Hepatocyte (in vitro differentiated cells): ENCODE measurements around the gene LAMTOR1. TPM values are rescaled to one million over a fixed set of nuclear protein-coding genes. Genes with fewer than 3 reads are reported as not detected.
A peak's percentile ranks its signal among the peaks of the same experiment; 100 is the strongest.

Source experiments
- DNase-seq: peaks from one replicate; pipeline ENCODE4 v3.0.0-alpha.2; 2016; ENCODE audit warnings: low spot score
- H2AFZ ChIP-seq: fragments of 200-600 bp; sonication (generic); 2 replicates; pipeline ENCODE4 v1.6.0; 2016; ENCODE audit warnings: antibody characterized with exemption, mild to moderate bottlenecking
- H3K27ac ChIP-seq: fragments of 200-600 bp; sonication (generic); 2 replicates; pipeline ENCODE4 v1.5.1; 2016; ENCODE audit warnings: mild to moderate bottlenecking
- H3K27me3 ChIP-seq: fragments of 200-600 bp; sonication (generic); 2 replicates; pipeline ENCODE4 v1.6.1; 2016
- H3K36me3 ChIP-seq: fragments of 200-600 bp; sonication (generic); replicated peaks from 2 replicates; pipeline ENCODE4 v1.5.1; 2016; ENCODE audit warnings: low read depth; ENCODE audit not compliant: insufficient read depth
- H3K4me1 ChIP-seq: fragments of 200-600 bp; sonication (generic); 2 replicates; pipeline ENCODE4 v1.5.1; 2016; ENCODE audit warnings: mild to moderate bottlenecking, moderate library complexity; ENCODE audit not compliant: insufficient read depth
- H3K4me2 ChIP-seq: fragments of 200-600 bp; sonication (generic); 2 replicates; pipeline ENCODE4 v1.6.0; 2016
- H3K4me3 ChIP-seq: fragments of 200-600 bp; sonication (generic); 2 replicates; pipeline ENCODE4 v1.5.1; 2016; ENCODE audit warnings: mild to moderate bottlenecking
- H3K79me2 ChIP-seq: fragments of 200-600 bp; sonication (generic); 2 replicates; pipeline ENCODE4 v1.6.0; 2017; ENCODE audit warnings: mild to moderate bottlenecking
- H3K9me2 ChIP-seq: fragments of 200-600 bp; sonication (generic); replicated peaks from 2 replicates; pipeline ENCODE4 v1.6.0; 2017; ENCODE audit warnings: mild to moderate bottlenecking; ENCODE audit not compliant: insufficient read depth
- H3K9me3 ChIP-seq: fragments of 200-600 bp; sonication (generic); 2 replicates; pipeline ENCODE4 v1.5.1; 2016; ENCODE audit warnings: low read depth, mild to moderate bottlenecking
- H4K20me1 ChIP-seq: fragments of 200-600 bp; sonication (generic); 2 replicates; pipeline ENCODE4 v1.6.0; 2016; ENCODE audit warnings: mild to moderate bottlenecking; ENCODE audit not compliant: insufficient read depth, poor library complexity, severe bottlenecking
- EZH2 ChIP-seq: fragments of 200-600 bp; sonication (generic); IDR thresholded peaks from 2 replicates; pipeline ENCODE4 v1.6.1; 2016; ENCODE audit warnings: antibody characterized with exemption, mild to moderate bottlenecking, borderline replicate concordance
- EZH2phosphoT487 ChIP-seq: fragments of 200-600 bp; sonication (generic); IDR thresholded peaks from one replicate; pipeline ENCODE4 v1.6.1; 2018; ENCODE audit warnings: antibody characterized with exemption, mild to moderate bottlenecking, low read depth, moderate library complexity; ENCODE audit not compliant: unreplicated experiment, severe bottlenecking
- WGBS: methylation state at CpG from one replicate; pipeline ENCODE4 v1.1.6; 2016; ENCODE audit warnings: low lambda C conversion rate; ENCODE audit errors: missing lambda C conversion rate; 5-methylcytosine and 5-hydroxymethylcytosine counted together
- polyA plus RNA-seq: library from polyadenylated mRNA; unstranded; fragments of >200 nt; fragmentation: Nextera tagmentation; extraction: Ambion mirVana; gene quantifications from 2 replicates; pipeline ENCODE4 v1.2.1, GENCODE V29; 2016
- total RNA-seq: library from RNA; depleted of rRNA; stranded (reverse); fragments of >200 nt; gene quantifications from 2 replicates; pipeline ENCODE4 v1.2.3, GENCODE V29; 2014
- TF ChIP-seq, protein P1 (sequence below): fragments of 200-600 bp; sonication (generic); IDR thresholded peaks from 2 replicates; pipeline ENCODE4 v1.5.1; 2016; ENCODE audit warnings: antibody characterized with exemption, mild to moderate bottlenecking; ENCODE audit not compliant: poor library complexity

Gene LAMTOR1
- total and polyA plus RNA-seq, 2 experiments from 2014 or later = 109 to 181 TPM

DNA sequence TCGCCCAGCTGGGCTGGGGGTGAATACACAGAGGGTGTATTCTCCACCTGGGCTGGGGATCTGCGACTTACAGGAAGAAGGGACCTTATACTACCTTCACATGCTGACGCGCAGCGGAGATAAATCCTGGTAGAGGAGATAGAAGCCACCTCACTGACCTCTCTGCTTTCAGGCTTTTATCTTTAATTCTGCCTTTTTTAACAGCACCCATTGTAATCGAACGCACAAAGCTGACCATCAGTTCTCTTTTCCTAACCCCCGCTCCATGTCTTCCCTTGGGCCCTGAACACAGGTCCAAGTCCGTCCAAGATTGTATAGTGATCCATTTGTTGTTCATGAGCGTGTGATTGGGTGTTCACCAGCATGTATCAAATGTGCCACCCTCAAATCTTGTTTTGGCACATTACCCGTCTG lies 664 bp upstream of the LAMTOR1 start:
- Histone ChIP-seq H3K4me3 (no peak overlapping the region), H3K36me3 (no peaks in the 10 kb centered on the region), H3K9me3 (no peaks in the 10 kb centered on the region), H3K4me2 (peak overlapping the region; percentile 78), H3K9me2 (no peaks in the 10 kb centered on the region), H3K4me1 (peaks cover 22% of the 10 kb centered on the region), H3K27me3 (no peaks in the 10 kb centered on the region), H4K20me1 (no peaks in the 10 kb centered on the region), H2AFZ (peak overlapping the region; percentile 62), H3K79me2 (peaks cover 37% of the 10 kb centered on the region), H3K27ac (peak overlapping the region; percentile 95)
- WGBS = 91% methylated on average over 11 of the region's 11 CpGs
- TF ChIP-seq EZH2phosphoT487 (no peak), EZH2 (no peak)
- TF ChIP-seq, protein P1, sequence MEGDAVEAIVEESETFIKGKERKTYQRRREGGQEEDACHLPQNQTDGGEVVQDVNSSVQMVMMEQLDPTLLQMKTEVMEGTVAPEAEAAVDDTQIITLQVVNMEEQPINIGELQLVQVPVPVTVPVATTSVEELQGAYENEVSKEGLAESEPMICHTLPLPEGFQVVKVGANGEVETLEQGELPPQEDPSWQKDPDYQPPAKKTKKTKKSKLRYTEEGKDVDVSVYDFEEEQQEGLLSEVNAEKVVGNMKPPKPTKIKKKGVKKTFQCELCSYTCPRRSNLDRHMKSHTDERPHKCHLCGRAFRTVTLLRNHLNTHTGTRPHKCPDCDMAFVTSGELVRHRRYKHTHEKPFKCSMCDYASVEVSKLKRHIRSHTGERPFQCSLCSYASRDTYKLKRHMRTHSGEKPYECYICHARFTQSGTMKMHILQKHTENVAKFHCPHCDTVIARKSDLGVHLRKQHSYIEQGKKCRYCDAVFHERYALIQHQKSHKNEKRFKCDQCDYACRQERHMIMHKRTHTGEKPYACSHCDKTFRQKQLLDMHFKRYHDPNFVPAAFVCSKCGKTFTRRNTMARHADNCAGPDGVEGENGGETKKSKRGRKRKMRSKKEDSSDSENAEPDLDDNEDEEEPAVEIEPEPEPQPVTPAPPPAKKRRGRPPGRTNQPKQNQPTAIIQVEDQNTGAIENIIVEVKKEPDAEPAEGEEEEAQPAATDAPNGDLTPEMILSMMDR = no peak
- no peak for DNase-seq

DNA sequence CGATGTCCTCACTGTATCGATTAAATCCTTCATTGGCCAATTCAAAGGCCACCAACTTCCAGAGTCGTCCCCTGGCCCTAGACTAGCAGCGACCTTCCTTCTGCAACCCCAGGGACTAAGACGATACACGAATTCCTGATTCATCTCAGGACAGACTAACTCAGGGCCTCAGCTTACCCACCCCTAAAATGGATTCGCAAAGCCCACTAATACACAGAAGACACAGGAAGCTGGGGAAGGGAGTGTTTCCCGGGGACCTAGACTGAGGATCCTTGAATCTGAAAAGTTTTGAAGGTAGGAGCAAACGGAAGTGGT lies 509 bp downstream of the LAMTOR1 start:
- 7% methylated on average over 9 of the region's 9 CpGs for WGBS
- peaks cover 37% of the 10 kb centered on the region for H3K79me2 ChIP-seq

DNA sequence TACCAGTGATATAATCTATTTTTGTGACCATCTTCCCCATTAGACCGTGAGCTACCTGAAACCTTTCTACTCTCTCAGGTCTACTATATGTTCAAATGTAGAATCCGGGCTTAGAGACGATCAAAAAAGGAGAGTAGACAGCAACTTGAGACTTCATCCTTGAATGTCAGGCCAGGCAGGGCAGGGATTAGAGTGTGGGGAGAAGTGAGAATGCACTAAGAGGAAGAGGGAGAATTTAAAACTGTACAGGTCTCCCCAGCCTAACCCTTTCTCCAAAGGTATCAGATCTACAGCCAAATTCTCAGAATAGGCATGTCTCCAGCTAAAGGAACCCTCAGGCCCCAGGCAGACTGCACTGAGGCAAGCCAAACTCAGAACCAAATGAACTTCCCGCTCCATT lies 935 bp downstream of the LAMTOR1 start:
- WGBS = 53% methylated on average over 4 of the region's 4 CpGs

More for the DNA sequence above, 509 bp downstream of the LAMTOR1 start:
- H3K4me2 ChIP-seq = peak overlapping the region; percentile 88
- TF ChIP-seq, protein P1 = no peak
- TF ChIP-seq EZH2 (no peak), EZH2phosphoT487 (no peak)
- peak overlapping the region; percentile 81 for H3K4me3 ChIP-seq
- H3K27me3 ChIP-seq = no peaks in the 10 kb centered on the region
- peak overlapping the region; percentile 97 for H3K27ac ChIP-seq
- no peak for DNase-seq
- no peaks in the 10 kb centered on the region for H4K20me1 ChIP-seq
- H3K9me2 ChIP-seq = no peaks in the 10 kb centered on the region
- H2AFZ ChIP-seq = peak overlapping the region; percentile 53
- no peaks in the 10 kb centered on the region for H3K36me3 ChIP-seq
- H3K4me1 ChIP-seq = peaks cover 22% of the 10 kb centered on the region
- no peaks in the 10 kb centered on the region for H3K9me3 ChIP-seq

More for the DNA sequence above, 935 bp downstream of the LAMTOR1 start:
- Histone ChIP-seq H3K4me2 (peak overlapping the region; percentile 88), H2AFZ (no peak overlapping the region), H3K9me3 (no peaks in the 10 kb centered on the region), H3K79me2 (peaks cover 37% of the 10 kb centered on the region), H3K27me3 (no peaks in the 10 kb centered on the region), H4K20me1 (no peaks in the 10 kb centered on the region), H3K27ac (peak overlapping the region; percentile 97), H3K4me3 (peak overlapping the region; percentile 81), H3K4me1 (peaks cover 22% of the 10 kb centered on the region), H3K9me2 (no peaks in the 10 kb centered on the region), H3K36me3 (no peaks in the 10 kb centered on the region)
- no peak for DNase-seq
- TF ChIP-seq, protein P1 = no peak
